Right atrium auricular region (tissue), 2 donors: ENCODE results near the gene DNAAF1. TPM values are rescaled to one million over a fixed set of nuclear protein-coding genes. Genes with fewer than 3 reads are reported as not detected.
A peak's percentile ranks its signal among the peaks of the same experiment; 100 is the strongest.
"Not testable (repeated sequence)": the region's sequence is repeated elsewhere in the genome, so short reads cannot be mapped to it uniquely, and the experiment has no call there.

Experiments used
- DNase-seq: peaks from one replicate; pipeline ENCODE4 v3.0.0-alpha.2; 2019; ENCODE audit warnings: low spot score
- H3K27ac ChIP-seq, 2 donors: fragments of 200-600 bp; sonication (generic); 1 replicate in 1 of 2; 2 replicates in 1 of 2; pipeline ENCODE4 v1.5.1; 2016 to 2019
- H3K27me3 ChIP-seq, 2 donors: fragments of 200-600 bp; sonication (generic); one replicate each; pipeline versions ENCODE4 v1.5.1 to v1.6.0; 2017 to 2019
- H3K36me3 ChIP-seq: fragments of 200-600 bp; sonication (generic); one replicate; pipeline ENCODE4 v1.5.1; 2016
- H3K4me1 ChIP-seq, 2 donors: fragments of 200-600 bp; sonication (generic); one replicate each; pipeline versions ENCODE4 v1.5.1 to v1.6.0; 2017 to 2019
- H3K4me3 ChIP-seq, 2 donors: fragments of 200-600 bp; sonication (generic); 1 replicate in 1 of 2; 2 replicates in 1 of 2; pipeline ENCODE4 v1.5.1; 2017 to 2019; ENCODE audit warnings: mild to moderate bottlenecking in 1 of 2, moderate library complexity in 1 of 2
- H3K9me3 ChIP-seq, 2 donors: fragments of 200-600 bp; sonication (generic); one replicate each; pipeline ENCODE4 v1.5.1; 2019
- total RNA-seq, 2 donors: library from RNA; depleted of rRNA; stranded (reverse); fragments of >200 nt; gene quantifications; one replicate each; pipeline ENCODE4 v1.1.0, GENCODE V29; 2016
- TF ChIP-seq, protein P1 (sequence below), 2 donors: fragments of 200-600 bp; sonication (generic); IDR thresholded peaks; one replicate each; pipeline ENCODE4 v1.5.1; 2019; ENCODE audit warnings: antibody characterized with exemption in 2 of 2

DNAAF1 gene
- total RNA-seq, 2 donors from 2014 or later = 1.8 TPM; not detected in 1

DNA sequence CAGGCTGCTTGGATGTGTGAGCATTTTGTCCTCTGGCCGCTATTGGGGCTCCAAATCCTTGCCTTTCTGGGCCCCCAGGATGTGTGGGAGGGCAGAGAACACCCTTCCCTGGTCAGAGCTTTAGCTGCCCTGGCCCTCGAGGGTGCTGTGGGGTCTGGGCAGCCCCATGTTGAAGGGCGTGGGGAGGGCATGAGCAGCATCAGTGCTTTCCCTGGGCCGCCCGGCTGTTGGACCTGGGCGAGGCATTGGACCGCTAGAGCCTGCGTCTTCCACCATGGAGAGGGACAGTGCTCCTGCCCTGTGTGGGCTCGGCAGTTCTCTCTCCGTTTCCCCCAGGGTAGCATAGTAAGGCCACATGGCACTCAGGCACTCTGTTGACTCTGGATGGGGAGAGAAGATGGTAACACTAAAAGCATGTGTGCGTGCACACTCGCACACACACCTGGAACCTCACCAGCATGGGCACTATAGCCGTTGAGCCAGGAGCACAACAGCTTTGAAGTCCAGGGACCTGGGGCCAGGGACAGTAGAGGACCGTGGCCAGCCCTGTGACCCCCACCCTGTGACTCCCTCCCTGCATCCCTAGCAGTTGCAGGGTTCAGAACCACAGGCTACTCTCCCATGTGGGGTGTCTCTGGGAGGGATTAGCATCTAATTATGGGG is 52.5 kb downstream of the DNAAF1 start:
- TF ChIP-seq, protein P1, sequence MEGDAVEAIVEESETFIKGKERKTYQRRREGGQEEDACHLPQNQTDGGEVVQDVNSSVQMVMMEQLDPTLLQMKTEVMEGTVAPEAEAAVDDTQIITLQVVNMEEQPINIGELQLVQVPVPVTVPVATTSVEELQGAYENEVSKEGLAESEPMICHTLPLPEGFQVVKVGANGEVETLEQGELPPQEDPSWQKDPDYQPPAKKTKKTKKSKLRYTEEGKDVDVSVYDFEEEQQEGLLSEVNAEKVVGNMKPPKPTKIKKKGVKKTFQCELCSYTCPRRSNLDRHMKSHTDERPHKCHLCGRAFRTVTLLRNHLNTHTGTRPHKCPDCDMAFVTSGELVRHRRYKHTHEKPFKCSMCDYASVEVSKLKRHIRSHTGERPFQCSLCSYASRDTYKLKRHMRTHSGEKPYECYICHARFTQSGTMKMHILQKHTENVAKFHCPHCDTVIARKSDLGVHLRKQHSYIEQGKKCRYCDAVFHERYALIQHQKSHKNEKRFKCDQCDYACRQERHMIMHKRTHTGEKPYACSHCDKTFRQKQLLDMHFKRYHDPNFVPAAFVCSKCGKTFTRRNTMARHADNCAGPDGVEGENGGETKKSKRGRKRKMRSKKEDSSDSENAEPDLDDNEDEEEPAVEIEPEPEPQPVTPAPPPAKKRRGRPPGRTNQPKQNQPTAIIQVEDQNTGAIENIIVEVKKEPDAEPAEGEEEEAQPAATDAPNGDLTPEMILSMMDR (IDR thresholded peaks at IDR 0.05) = no peak
- H3K4me3 ChIP-seq = no peak overlapping the region
- no peaks in the 10 kb centered on the region for H3K36me3 ChIP-seq
- H3K27ac ChIP-seq = no peak overlapping the region
- DNase-seq = no peak
- H3K9me3 ChIP-seq = no peaks in the 10 kb centered on the region
- no peaks in the 10 kb centered on the region for H3K27me3 ChIP-seq
- H3K4me1 ChIP-seq = no peaks in the 10 kb centered on the region

DNA sequence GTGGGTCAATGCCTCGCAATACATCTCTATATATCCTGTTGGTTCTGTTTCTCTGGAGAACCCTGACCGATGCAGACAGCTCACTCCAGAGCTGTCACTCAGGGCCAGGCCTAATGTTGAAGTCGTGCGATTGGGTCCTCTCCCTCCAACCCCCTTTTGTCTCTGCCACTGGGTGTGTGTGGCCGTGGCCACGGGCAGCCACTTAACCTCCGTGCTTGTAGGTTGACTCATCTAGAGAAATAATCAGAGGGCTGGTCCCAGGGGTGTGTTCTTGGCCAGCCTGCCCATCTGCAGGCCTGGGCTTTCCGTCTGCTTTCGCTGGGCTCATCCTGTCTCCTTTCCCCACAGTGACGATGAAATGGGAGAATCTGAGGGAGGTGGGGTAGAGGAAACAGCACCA is 53.3 kb downstream of the DNAAF1 start:
- no peak overlapping the region for H3K4me3 ChIP-seq
- TF ChIP-seq, protein P1 (IDR thresholded peaks at IDR 0.05) = no peak
- H3K9me3 ChIP-seq = no peaks in the 10 kb centered on the region
- no peaks in the 10 kb centered on the region for H3K4me1 ChIP-seq
- no peaks in the 10 kb centered on the region for H3K27me3 ChIP-seq
- H3K36me3 ChIP-seq = no peaks in the 10 kb centered on the region
- no peak for DNase-seq
- H3K27ac ChIP-seq = no peak overlapping the region

DNA sequence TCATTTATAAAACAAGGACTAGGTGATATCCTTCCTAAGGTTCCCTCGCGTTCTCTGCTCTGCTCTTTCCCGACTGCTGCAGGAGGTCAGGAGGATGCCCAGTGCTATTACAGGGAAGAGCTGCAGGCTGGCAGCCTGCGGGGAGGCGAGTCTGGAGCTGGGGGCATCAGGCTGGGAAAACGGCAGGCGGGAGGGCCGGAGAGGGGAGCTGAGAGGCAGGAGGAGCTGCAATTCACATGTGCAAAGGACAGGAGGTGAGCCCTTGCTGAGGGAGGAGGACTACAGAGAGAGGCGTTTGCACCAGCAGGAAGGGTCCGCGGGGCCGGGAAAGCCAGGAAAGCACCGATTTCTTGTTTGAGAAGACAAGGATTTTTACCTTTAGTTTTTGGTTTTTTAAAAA is 54.0 kb downstream of the DNAAF1 start:
- TF ChIP-seq, protein P1 (IDR thresholded peaks at IDR 0.05) = no peak
- no peak for DNase-seq
- Histone ChIP-seq H3K4me3 (no peak overlapping the region), H3K27me3 (no peaks in the 10 kb centered on the region), H3K4me1 (no peaks in the 10 kb centered on the region), H3K9me3 (no peaks in the 10 kb centered on the region), H3K36me3 (no peaks in the 10 kb centered on the region), H3K27ac (no peak overlapping the region)

DNA sequence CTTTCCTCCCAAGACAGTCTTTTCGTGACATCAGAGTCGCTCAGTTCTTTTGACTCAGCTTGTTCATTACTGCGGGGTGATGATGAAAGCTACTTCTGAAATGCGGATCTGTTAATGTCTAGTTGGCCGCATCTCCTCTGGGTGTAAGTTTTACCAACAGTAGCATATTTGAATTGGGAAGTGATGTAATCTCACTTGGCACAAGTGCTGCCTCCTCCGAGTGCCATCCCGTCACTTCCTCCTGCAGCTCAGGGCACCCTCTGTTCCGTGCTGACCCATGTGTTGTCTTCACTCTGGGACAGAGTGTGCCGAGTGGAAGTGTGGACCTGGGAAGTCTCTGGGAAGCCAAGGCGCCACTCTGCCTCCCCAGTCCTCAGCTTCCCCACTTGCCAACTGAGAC is 54.8 kb downstream of the DNAAF1 start:
- Histone ChIP-seq H3K36me3 (no peaks in the 10 kb centered on the region), H3K4me3 (no peak overlapping the region), H3K27ac (no peak overlapping the region), H3K4me1 (no peaks in the 10 kb centered on the region), H3K27me3 (no peaks in the 10 kb centered on the region), H3K9me3 (no peaks in the 10 kb centered on the region)
- DNase-seq = peak; percentile 71
- TF ChIP-seq, protein P1 (IDR thresholded peaks at IDR 0.05) = no peak

DNA sequence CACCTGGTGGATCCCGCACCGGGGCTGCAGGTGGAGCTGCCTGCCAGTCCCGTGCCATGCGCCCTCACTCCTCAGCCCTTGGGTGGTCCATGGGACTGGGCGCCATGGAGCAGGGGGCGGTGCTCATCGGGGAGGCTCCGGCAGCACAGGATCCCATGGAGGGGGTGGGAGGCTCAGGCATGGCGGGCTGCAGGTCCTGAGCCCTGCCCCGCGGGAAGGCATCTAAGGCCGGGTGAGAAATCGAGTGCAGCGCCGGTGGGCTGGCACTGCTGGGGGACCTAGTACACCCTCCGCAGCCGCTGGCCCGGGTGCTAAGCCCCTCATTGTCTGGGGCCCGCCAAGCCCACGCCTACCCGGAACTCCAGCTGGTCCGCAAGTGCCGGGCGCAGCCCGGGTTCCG is 59.4 kb downstream of the DNAAF1 start:
- not testable (repeated sequence) for DNase-seq, H3K27me3 ChIP-seq, H3K4me3 ChIP-seq, H3K27ac ChIP-seq, H3K4me1 ChIP-seq, H3K36me3 ChIP-seq, H3K9me3 ChIP-seq

DNA sequence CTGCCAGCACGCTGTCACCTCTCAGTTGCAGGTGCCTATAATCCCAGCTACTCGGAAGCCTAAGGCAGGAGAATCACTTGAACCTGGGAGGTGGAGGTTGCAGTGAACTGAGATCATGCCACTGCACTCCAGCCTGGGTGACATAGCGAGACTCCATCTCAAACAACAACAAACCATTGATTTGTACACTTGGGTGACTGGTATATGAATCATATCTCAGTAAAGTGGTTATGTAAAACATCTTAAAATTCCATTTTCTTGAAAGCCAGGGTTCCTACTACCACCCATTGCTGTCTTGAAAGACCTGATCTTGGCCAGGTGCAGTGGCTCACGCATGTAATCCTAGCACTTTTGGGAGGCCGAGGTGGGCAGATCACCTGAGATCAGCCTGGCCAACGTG is 60.0 kb downstream of the DNAAF1 start:
- DNase-seq, H3K27ac ChIP-seq, H3K36me3 ChIP-seq, H3K27me3 ChIP-seq, H3K4me1 ChIP-seq, H3K4me3 ChIP-seq, H3K9me3 ChIP-seq: not testable (repeated sequence)

DNA sequence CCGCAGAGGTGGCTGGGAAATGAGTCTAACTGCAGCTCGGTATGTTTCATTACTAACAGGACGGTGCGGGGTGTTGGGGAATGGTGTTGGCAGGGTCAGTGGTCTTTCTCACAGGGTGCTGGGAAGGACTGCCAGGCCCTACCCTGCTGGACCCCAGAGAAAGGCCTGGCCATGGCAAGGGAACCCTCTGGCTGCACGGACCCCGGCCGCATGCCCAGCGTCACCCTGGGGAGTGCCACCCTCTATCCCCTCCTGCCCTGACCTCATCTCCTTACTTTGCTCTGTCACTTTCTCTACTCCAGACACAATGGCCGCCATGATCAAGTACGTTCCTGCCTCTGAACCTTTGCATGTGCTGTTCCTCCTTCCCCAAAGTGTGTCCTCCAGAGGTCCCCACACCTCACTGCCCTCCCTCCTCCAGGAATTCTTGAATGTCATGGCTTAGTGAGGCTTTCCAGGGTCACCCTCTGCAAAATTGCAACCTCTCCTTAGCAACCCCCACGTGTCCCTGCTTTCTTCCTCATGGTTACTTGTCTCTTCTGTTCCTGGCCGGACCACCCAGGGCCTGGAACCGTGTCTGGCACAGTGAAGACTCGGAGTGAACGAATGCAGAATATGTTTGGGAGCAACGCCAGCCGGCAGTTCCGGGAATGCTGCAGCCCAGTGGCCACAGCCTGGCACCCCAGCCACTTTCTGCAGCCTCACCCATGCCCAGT is 61.0 kb downstream of the DNAAF1 start:
- Histone ChIP-seq H3K9me3 (no peaks in the 10 kb centered on the region), H3K4me3 (no peak overlapping the region), H3K27me3 (no peaks in the 10 kb centered on the region), H3K4me1 (no peaks in the 10 kb centered on the region), H3K27ac (no peak overlapping the region), H3K36me3 (no peaks in the 10 kb centered on the region)
- no peak for DNase-seq
- TF ChIP-seq, protein P1 (IDR thresholded peaks at IDR 0.05) = no peak
